HEK293 (cell line): ENCODE measurements around the gene ITGA2.

Source experiments
- CTCF ChIA-PET: fragments of 350-600 bp; formaldehyde crosslinking; extraction: SDS; loops from one replicate; lab custom pipeline; 2021; ENCODE audit warnings: antibody characterized with exemption; lab: Yijun Ruan, JAX
- POLR2A ChIA-PET: fragments of 300-600 bp; formaldehyde crosslinking; extraction: SDS; loops from one replicate; lab custom pipeline; 2020; ENCODE audit warnings: antibody characterized with exemption, inconsistent platforms; lab: Yijun Ruan, JAX
- H3K27ac ChIP-seq: fragments of 200-500 bp; sonication (Bioruptor generic); 2 replicates; pipeline ENCODE4 v1.5.1; 2014; ENCODE audit warnings: low read depth, low read length, control low read depth, inconsistent platforms; ENCODE audit errors: extremely low read depth
- H3K36me3 ChIP-seq, 2 experiments: fragments of 200-500 bp in 1 of 2; sonication (Bioruptor generic) in 1 of 2; 1 replicate in 1 of 2; 2 replicates in 1 of 2; pipeline ENCODE4 v1.5.1; 2014 to 2017; ENCODE audit warnings: inconsistent platforms in 2 of 2, low read length in 2 of 2; ENCODE audit not compliant: control insufficient read depth in 2 of 2, insufficient read depth in 1 of 2
- H3K4me1 ChIP-seq: fragments of 200-500 bp; sonication (Bioruptor generic); 2 replicates; pipeline ENCODE4 v1.5.1; 2014; ENCODE audit warnings: mild to moderate bottlenecking, low read length, inconsistent platforms; ENCODE audit not compliant: control insufficient read depth, insufficient read depth
- H3K4me3 ChIP-seq: 2 replicates; pipeline ENCODE4 v1.5.1; 2011; ENCODE audit warnings: low read depth, mild to moderate bottlenecking, control low read depth, low read length, moderate library complexity
- H3K9me3 ChIP-seq: fragments of 200-500 bp; sonication (Bioruptor generic); 2 replicates; pipeline ENCODE4 v1.5.1; 2014; ENCODE audit warnings: low read depth, low read length, inconsistent platforms; ENCODE audit not compliant: control insufficient read depth, insufficient read depth
- GLIS2 ChIP-seq: fragments of 450-650 bp; formaldehyde crosslinking; IDR thresholded peaks from 2 replicates; pipeline ENCODE4 v1.5.1; 2016; ENCODE audit warnings: missing biosample characterization, missing genetic modification characterization
- KLF16 ChIP-seq: fragments of 450-650 bp; formaldehyde crosslinking; IDR thresholded peaks from 2 replicates; pipeline ENCODE4 v1.5.1; 2017; ENCODE audit warnings: missing biosample characterization, missing genetic modification characterization
- SCRT1 ChIP-seq: fragments of 450-650 bp; formaldehyde crosslinking; IDR thresholded peaks from 2 replicates; pipeline ENCODE4 v1.5.1; 2016; ENCODE audit warnings: missing biosample characterization, missing genetic modification characterization, borderline replicate concordance
- SCRT2 ChIP-seq: fragments of 450-650 bp; formaldehyde crosslinking; IDR thresholded peaks from 2 replicates; pipeline ENCODE4 v1.5.1; 2016; ENCODE audit warnings: missing biosample characterization, missing genetic modification characterization
- ZBTB21 ChIP-seq: fragments of 450-650 bp; formaldehyde crosslinking; IDR thresholded peaks from 2 replicates; pipeline ENCODE4 v1.5.1; 2017; ENCODE audit warnings: missing biosample characterization, missing genetic modification characterization
- ZNF121 ChIP-seq: fragments of 450-650 bp; formaldehyde crosslinking; IDR thresholded peaks from 2 replicates; pipeline ENCODE4 v1.5.1; 2016; ENCODE audit warnings: missing biosample characterization, missing genetic modification characterization
- ZNF174 ChIP-seq: fragments of 450-650 bp; formaldehyde crosslinking; IDR thresholded peaks from 2 replicates; pipeline ENCODE4 v1.5.0; 2017; ENCODE audit warnings: missing biosample characterization, mild to moderate bottlenecking, missing genetic modification characterization
- ZNF302 ChIP-seq: fragments of 450-650 bp; formaldehyde crosslinking; IDR thresholded peaks from 2 replicates; pipeline ENCODE4 v1.5.1; 2016; ENCODE audit warnings: missing biosample characterization, missing genetic modification characterization, low read depth
- ZNF335 ChIP-seq: fragments of 450-650 bp; formaldehyde crosslinking; conservative IDR thresholded peaks from 2 replicates; pipeline ENCODE4 v1.5.1; 2016; ENCODE audit warnings: missing biosample characterization, missing genetic modification characterization
- ZNF354C ChIP-seq: fragments of 450-650 bp; formaldehyde crosslinking; IDR thresholded peaks from 2 replicates; pipeline ENCODE4 v1.5.1; 2016; ENCODE audit warnings: missing biosample characterization, missing genetic modification characterization, low read depth, borderline replicate concordance
- ZNF404 ChIP-seq: fragments of 450-650 bp; formaldehyde crosslinking; IDR thresholded peaks from 2 replicates; pipeline ENCODE4 v1.5.1; 2017; ENCODE audit warnings: missing biosample characterization, missing genetic modification characterization
- ZNF677 ChIP-seq: fragments of 450-650 bp; IDR thresholded peaks from 2 replicates; pipeline ENCODE4 v1.5.0; 2018; ENCODE audit warnings: missing biosample characterization, mild to moderate bottlenecking, missing genetic modification characterization, moderate library complexity
- ZSCAN16 ChIP-seq: fragments of 450-650 bp; formaldehyde crosslinking; IDR thresholded peaks from 2 replicates; pipeline ENCODE4 v1.5.1; 2016; ENCODE audit warnings: missing biosample characterization, missing genetic modification characterization
- ZXDB ChIP-seq: fragments of 450-650 bp; formaldehyde crosslinking; IDR thresholded peaks from 2 replicates; pipeline ENCODE4 v1.5.1; 2016; ENCODE audit warnings: missing biosample characterization, missing genetic modification characterization
- TF ChIP-seq, protein P1 (sequence below): fragments of 450-650 bp; formaldehyde crosslinking; IDR thresholded peaks from 2 replicates; pipeline ENCODE4 v1.5.1; 2016; ENCODE audit warnings: missing biosample characterization, missing genetic modification characterization
- TF ChIP-seq, protein P2 (sequence below): fragments of 450-650 bp; formaldehyde crosslinking; IDR thresholded peaks from 2 replicates; pipeline ENCODE4 v1.5.1; 2016; ENCODE audit warnings: missing biosample characterization, missing genetic modification characterization
- TF ChIP-seq, protein P3 (sequence below): IDR thresholded peaks from 2 replicates; pipeline ENCODE4 v1.6.1; 2011; ENCODE audit warnings: mild to moderate bottlenecking, low read depth, low read length, borderline replicate concordance
- TF ChIP-seq, protein P4 (sequence below): fragments of 450-650 bp; formaldehyde crosslinking; IDR thresholded peaks from 2 replicates; pipeline ENCODE4 v1.5.1; 2017; ENCODE audit warnings: missing biosample characterization, missing genetic modification characterization
- TF ChIP-seq, protein P5 (sequence below): fragments of 450-650 bp; formaldehyde crosslinking; IDR thresholded peaks from 2 replicates; pipeline ENCODE4 v1.5.1; 2017; ENCODE audit warnings: missing biosample characterization, missing genetic modification characterization
- TF ChIP-seq, protein P6 (sequence below): fragments of 450-650 bp; formaldehyde crosslinking; IDR thresholded peaks from 2 replicates; pipeline ENCODE4 v1.5.1; 2016; ENCODE audit warnings: missing biosample characterization, missing genetic modification characterization

Gene ITGA2

DNA sequence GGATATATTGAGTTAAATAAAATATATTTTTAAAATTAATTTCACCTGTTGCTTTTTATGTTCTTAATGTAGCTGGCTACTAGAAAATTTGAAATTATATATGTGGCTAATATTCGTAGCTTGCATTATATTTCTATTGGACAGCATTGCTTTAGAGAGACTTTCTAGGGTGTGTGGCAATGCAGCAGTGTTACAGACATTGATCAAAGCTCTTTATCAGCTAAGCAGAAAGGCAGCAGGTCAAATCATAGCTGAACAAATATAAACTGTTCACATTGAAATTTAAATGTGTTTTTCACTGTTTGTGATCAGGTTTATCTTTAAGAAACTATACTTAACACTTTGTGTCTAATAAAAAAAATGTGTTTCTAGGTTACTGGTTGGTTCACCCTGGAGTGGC, 52.6 kb downstream of the ITGA2 start:
- no peak overlapping the region for H3K4me3 ChIP-seq
- peak; percentile 64; the same call in 1 of the 2 replicates for TF ChIP-seq SCRT2 (tag by site-specific recombination)
- no peak for TF ChIP-seq ZNF404 (tag by site-specific recombination)
- no peak for TF ChIP-seq ZNF677 (tag by site-specific recombination)
- H3K27ac ChIP-seq = no peak overlapping the region
- H3K9me3 ChIP-seq = no peaks in the 10 kb centered on the region
- POLR2A ChIA-PET = no interaction called here
- CTCF ChIA-PET = interaction anchor here (1.1 kb wide), 1 partner anchor 77 kb away, joined by 3 read pairs; no protein-coding TSS in a partner anchor
- H3K36me3 ChIP-seq = no peaks in the 10 kb centered on the region; a peak in 2 of 3 replicates
- H3K4me1 ChIP-seq = peaks cover 12% of the 10 kb centered on the region

DNA sequence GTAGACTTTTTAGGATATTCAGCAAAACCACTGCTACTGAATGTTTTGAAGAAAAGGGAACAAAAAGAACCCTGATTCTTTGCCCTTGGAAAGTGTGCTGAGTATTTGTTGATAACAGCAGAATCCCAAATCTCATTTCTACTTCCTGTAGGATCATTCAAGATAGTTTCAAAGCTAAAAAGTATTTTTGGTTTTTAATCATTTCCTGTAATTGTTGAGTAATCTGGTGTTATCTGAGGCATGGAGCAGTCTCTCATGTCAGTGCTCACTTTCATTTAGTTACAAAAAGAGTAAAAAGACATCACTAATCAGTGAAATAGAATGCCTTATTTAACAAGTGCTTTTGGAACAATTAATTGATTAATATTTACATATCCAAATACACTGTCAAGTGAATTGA, 56.1 kb downstream of the ITGA2 start:
- Histone ChIP-seq H3K36me3 (no peaks in the 10 kb centered on the region; a peak in 2 of 3 replicates), H3K4me1 (no peaks in the 10 kb centered on the region), H3K27ac (no peak overlapping the region), H3K9me3 (no peaks in the 10 kb centered on the region), H3K4me3 (no peak overlapping the region)
- CTCF ChIA-PET = interaction anchor here (0.7 to 2.6 kb wide), 2 partner anchors 9 to 17 kb away, joined by 4 to 7 read pairs; no protein-coding TSS in a partner anchor
- POLR2A ChIA-PET = interaction anchor here (0.7 kb wide), 1 partner anchor 55 kb away, joined by 6 read pairs; no protein-coding TSS in a partner anchor
- TF ChIP-seq GLIS2 (tag by site-specific recombination) (no peak), ZBTB21 (tag by site-specific recombination) (no peak), ZNF335 (no peak), ZNF302 (tag by site-specific recombination) (no peak), ZNF121 (tag by site-specific recombination) (no peak), ZNF354C (tag by site-specific recombination) (no peak), ZXDB (tag by site-specific recombination) (no peak)
- TF ChIP-seq, protein P1, sequence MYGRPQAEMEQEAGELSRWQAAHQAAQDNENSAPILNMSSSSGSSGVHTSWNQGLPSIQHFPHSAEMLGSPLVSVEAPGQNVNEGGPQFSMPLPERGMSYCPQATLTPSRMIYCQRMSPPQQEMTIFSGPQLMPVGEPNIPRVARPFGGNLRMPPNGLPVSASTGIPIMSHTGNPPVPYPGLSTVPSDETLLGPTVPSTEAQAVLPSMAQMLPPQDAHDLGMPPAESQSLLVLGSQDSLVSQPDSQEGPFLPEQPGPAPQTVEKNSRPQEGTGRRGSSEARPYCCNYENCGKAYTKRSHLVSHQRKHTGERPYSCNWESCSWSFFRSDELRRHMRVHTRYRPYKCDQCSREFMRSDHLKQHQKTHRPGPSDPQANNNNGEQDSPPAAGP (tag by site-specific recombination) = no peak
- TF ChIP-seq, protein P2, sequence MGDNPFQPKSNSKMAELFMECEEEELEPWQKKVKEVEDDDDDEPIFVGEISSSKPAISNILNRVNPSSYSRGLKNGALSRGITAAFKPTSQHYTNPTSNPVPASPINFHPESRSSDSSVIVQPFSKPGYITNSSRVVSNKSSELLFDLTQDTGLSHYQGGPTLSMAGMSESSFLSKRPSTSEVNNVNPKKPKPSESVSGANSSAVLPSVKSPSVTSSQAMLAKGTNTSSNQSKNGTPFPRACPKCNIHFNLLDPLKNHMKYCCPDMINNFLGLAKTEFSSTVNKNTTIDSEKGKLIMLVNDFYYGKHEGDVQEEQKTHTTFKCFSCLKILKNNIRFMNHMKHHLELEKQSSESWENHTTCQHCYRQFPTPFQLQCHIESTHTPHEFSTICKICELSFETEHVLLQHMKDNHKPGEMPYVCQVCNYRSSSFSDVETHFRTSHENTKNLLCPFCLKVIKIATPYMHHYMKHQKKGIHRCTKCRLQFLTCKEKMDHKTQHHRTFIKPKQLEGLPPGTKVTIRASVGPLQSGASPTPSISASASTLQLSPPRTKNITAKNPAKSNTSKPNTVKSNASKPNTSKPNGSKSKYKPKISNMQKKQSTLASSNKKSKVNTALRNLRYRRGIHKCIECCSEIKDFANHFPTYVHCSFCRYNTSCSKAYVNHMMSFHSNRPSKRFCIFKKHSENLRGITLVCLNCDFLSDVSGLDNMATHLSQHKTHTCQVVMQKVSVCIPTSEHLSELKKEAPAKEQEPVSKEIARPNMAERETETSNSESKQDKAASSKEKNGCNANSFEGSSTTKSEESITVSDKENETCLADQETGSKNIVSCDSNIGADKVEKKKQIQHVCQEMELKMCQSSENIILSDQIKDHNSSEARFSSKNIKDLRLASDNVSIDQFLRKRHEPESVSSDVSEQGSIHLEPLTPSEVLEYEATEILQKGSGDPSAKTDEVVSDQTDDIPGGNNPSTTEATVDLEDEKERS (tag by site-specific recombination) = no peak

DNA sequence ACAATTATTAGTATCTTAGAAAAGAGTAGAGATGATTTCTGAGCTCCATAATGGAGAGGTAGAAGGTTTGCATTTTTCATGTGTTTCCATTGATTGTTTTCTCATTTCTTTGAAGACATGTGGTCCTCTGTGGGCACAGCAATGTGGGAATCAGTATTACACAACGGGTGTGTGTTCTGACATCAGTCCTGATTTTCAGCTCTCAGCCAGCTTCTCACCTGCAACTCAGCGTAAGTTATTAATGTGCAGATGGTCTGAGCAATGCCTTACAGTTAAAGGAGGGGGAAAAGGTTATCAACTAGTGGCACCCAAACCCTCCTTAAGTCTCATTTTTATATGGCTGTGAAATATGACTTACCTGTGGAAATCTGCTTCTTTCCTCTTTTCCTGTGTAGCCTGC, 59.1 kb downstream of the ITGA2 start:
- Histone ChIP-seq H3K36me3 (peaks cover 0 to 2% of the 10 kb centered on the region in 2 experiments), H3K4me1 (no peaks in the 10 kb centered on the region), H3K9me3 (no peaks in the 10 kb centered on the region), H3K4me3 (no peak overlapping the region), H3K27ac (no peak overlapping the region)
- ChIA-PET CTCF (interaction anchor here (1.5 to 2.1 kb wide), 2 partner anchors 13 to 100 kb away, joined by 5 to 8 read pairs; no protein-coding TSS in a partner anchor), POLR2A (no interaction called here)
- TF ChIP-seq, protein P3, sequence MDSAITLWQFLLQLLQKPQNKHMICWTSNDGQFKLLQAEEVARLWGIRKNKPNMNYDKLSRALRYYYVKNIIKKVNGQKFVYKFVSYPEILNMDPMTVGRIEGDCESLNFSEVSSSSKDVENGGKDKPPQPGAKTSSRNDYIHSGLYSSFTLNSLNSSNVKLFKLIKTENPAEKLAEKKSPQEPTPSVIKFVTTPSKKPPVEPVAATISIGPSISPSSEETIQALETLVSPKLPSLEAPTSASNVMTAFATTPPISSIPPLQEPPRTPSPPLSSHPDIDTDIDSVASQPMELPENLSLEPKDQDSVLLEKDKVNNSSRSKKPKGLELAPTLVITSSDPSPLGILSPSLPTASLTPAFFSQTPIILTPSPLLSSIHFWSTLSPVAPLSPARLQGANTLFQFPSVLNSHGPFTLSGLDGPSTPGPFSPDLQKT = no peak
- TF ChIP-seq, protein P4, sequence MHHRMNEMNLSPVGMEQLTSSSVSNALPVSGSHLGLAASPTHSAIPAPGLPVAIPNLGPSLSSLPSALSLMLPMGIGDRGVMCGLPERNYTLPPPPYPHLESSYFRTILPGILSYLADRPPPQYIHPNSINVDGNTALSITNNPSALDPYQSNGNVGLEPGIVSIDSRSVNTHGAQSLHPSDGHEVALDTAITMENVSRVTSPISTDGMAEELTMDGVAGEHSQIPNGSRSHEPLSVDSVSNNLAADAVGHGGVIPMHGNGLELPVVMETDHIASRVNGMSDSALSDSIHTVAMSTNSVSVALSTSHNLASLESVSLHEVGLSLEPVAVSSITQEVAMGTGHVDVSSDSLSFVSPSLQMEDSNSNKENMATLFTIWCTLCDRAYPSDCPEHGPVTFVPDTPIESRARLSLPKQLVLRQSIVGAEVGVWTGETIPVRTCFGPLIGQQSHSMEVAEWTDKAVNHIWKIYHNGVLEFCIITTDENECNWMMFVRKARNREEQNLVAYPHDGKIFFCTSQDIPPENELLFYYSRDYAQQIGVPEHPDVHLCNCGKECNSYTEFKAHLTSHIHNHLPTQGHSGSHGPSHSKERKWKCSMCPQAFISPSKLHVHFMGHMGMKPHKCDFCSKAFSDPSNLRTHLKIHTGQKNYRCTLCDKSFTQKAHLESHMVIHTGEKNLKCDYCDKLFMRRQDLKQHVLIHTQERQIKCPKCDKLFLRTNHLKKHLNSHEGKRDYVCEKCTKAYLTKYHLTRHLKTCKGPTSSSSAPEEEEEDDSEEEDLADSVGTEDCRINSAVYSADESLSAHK (tag by site-specific recombination) = no peak
- TF ChIP-seq KLF16 (tag by site-specific recombination) = no peak
- TF ChIP-seq, protein P5, sequence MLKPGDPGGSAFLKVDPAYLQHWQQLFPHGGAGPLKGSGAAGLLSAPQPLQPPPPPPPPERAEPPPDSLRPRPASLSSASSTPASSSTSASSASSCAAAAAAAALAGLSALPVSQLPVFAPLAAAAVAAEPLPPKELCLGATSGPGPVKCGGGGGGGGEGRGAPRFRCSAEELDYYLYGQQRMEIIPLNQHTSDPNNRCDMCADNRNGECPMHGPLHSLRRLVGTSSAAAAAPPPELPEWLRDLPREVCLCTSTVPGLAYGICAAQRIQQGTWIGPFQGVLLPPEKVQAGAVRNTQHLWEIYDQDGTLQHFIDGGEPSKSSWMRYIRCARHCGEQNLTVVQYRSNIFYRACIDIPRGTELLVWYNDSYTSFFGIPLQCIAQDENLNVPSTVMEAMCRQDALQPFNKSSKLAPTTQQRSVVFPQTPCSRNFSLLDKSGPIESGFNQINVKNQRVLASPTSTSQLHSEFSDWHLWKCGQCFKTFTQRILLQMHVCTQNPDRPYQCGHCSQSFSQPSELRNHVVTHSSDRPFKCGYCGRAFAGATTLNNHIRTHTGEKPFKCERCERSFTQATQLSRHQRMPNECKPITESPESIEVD = no peak
- TF ChIP-seq ZNF174 (tag by site-specific recombination) = no peak
- TF ChIP-seq SCRT1 (tag by site-specific recombination) = no peak
- no peak for TF ChIP-seq ZSCAN16 (tag by site-specific recombination)
- TF ChIP-seq, protein P6, sequence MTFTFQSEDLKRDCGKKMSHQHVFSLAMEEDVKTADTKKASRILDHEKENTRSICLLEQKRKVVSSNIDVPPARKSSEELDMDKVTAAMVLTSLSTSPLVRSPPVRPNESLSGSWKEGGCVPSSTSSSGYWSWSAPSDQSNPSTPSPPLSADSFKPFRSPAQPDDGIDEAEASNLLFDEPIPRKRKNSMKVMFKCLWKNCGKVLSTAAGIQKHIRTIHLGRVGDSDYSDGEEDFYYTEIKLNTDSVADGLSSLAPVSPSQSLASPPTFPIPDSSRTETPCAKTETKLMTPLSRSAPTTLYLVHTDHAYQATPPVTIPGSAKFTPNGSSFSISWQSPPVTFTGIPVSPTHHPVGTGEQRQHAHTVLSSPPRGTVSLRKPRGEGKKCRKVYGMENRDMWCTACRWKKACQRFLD (tag by site-specific recombination) = no peak
